Fibroblast of villous mesenchyme (primary cell): ENCODE measurements around the gene BAG3. TPM values are rescaled to one million over a fixed set of nuclear protein-coding genes. Genes with fewer than 3 reads are reported as not detected.

Source experiments
- DNase-seq: peaks from one replicate; pipeline ENCODE4 v3.0.0-alpha.2; 2010; ENCODE audit warnings: low read depth
- H3K4me3 ChIP-seq: 2 replicates; pipeline ENCODE4 v1.5.1; 2011; ENCODE audit warnings: low read depth, mild to moderate bottlenecking, low read length
- total RNA-seq: library from RNA; depleted of rRNA; stranded (reverse); fragments of >200 nt; gene quantifications from 2 replicates; pipeline ENCODE4 v1.2.3, GENCODE V29; 2012
- TF ChIP-seq, protein P1 (sequence below): IDR thresholded peaks from 2 replicates; pipeline ENCODE4 v1.5.1; 2012; ENCODE audit warnings: low read depth, mild to moderate bottlenecking, low read length; ENCODE audit not compliant: insufficient read depth

The BAG3 gene
- total RNA-seq, 1 donor, result 18.6 TPM

DNA sequence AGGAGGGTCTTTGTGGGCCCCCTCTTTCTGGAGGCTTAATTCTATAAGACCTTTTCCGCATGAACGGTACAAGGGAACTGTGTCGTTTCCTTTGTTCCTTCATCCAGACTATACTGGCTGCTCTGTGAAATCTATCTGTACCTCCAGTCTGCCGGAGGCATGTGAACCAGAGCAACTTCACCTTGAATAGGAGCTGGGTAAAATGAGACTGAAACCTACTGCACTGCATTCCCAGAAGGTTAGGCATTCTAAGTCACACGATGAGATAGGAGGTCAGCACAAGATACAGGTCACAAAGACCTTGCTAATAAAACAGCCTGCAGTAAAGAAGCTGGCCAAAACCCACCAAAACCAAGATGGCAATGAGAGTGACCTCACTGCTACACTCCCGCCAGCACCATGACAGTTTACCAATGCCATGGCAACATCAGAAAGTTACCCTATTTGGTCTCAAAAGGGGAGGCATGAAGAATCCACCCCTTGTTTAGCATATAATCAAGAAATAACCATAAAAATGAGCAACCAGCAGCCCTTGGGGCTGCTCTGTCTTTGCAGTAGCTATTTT, 37.9 kb downstream of the BAG3 start:
- DNase-seq, result no peak
- TF ChIP-seq, protein P1, sequence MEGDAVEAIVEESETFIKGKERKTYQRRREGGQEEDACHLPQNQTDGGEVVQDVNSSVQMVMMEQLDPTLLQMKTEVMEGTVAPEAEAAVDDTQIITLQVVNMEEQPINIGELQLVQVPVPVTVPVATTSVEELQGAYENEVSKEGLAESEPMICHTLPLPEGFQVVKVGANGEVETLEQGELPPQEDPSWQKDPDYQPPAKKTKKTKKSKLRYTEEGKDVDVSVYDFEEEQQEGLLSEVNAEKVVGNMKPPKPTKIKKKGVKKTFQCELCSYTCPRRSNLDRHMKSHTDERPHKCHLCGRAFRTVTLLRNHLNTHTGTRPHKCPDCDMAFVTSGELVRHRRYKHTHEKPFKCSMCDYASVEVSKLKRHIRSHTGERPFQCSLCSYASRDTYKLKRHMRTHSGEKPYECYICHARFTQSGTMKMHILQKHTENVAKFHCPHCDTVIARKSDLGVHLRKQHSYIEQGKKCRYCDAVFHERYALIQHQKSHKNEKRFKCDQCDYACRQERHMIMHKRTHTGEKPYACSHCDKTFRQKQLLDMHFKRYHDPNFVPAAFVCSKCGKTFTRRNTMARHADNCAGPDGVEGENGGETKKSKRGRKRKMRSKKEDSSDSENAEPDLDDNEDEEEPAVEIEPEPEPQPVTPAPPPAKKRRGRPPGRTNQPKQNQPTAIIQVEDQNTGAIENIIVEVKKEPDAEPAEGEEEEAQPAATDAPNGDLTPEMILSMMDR, result no peak
- H3K4me3 ChIP-seq, result no peak overlapping the region

DNA sequence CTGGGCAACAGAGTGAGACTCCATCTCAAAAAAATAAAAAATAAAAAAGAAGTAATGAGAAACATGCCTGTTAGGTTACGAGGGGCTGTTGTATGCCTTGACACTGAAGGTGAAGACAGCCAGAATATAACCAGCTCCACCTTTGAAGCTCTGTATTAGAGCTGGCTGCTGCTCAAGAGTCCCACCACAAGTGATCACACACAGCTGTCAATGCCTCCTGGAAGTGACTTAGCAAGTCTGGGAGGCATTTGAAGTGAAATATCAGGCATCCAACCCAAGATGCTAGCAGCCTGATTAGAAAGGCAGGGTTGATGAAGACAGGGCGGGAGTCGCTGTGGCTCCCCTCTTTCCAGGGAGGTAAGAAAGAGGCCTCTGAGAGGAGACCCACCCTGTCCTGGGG, 40.5 kb downstream of the BAG3 start:
- DNase-seq, result no peak
- TF ChIP-seq, protein P1, result no peak
- no peak overlapping the region for H3K4me3 ChIP-seq

DNA sequence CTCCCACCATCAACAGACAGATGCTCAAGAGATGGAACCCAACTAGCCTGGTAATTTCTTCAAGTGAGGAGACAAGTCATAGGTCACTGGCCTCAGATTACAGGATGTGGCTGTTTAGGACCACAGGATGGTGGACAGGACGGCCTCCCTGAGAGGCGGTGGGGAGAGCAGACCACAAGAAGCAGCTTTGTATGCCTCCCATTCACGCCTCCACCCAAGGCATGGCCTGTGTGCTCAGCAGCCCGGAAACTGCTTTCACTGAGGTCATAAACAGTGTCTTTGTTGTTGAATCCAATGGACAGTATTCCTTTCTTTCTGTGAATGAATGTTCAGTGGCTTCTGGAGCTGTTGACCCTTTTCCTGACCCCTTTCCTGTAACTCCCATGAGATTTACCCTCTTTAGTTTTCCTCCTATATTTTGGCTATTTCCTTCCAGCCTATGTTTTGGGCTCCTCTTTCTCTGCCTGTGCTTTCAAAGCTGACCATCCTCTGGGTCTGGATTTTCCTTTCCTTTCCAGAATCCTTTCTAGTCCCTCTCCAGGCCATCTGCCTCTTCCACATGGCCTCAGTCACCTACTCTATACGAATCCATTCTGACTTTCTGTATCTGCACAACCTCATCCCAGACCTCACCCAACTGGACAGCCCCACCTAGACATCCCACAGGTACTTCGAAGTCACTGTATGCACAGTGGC, 42.2 kb downstream of the BAG3 start:
- DNase-seq, result no peak
- TF ChIP-seq, protein P1, result no peak
- no peak overlapping the region for H3K4me3 ChIP-seq

DNA sequence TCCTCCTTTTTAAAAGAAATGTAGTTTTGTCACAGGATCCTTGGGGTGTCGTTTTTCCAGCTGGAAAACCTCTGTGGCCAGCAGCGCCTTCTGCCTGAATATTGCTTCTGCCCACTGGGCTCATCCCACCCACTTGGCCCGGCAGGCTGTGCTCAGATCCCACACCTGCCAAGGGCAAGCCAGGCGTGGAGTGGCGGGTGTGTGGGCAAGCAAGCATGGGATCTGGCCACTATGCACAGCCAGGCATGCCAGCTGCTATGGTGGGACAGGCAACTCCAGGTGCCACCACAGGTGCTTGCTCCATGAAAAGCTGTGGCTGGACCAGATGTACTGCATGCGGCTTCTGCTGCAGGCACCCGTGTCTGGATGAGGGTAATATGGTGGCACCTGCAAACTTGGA, 43.4 kb downstream of the BAG3 start:
- no peak overlapping the region for H3K4me3 ChIP-seq
- TF ChIP-seq, protein P1, result no peak
- no peak for DNase-seq

DNA sequence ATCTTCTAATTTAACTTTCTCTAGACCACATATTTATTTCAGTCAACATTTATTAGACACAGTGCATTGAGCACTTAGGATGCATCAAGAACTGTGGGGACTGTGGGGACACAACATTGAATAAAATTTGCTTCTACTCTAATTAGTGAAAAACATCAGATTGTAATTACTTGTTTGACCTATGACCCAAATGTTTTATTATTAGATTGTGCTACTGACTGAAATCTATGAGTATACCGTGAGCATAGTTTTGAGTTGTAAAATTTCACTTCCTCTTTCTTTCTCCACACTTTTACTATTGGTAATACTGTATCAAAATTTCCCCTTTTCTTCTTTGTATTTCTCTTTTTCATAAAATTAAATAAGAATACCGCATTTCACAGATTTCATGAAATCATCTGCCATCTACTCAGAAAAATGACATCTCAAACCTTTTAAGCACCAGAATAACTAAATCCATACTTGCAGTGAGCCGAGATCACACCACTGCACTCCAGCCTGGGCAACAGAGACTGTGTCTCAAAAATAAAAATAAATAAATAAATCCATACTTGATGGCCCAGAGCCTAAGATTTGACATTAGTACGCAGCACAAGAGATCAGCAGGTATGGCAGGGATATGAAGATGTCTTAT, 49.3 kb downstream of the BAG3 start:
- H3K4me3 ChIP-seq, result no peak overlapping the region
- DNase-seq, result no peak
- TF ChIP-seq, protein P1, result no peak

DNA sequence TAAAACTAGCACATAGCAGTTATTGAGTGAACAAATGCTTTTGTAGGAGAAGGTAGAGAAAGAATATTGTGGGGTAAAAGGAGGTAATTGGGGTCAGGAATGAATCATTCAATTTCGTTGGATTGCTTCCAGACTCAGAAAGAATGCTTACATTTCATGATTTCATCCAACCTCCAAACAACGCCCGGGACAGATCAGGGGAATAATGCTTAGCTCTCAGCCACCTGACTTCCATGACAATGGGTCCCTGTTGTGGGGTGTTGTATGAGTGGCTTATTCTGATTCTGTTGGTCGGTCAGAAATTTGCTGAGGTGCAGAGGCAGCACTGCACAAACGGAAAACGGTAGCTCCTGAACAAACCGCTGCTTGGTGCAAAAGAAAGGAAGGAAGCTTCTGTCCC, 50.7 kb downstream of the BAG3 start:
- TF ChIP-seq, protein P1, result no peak
- H3K4me3 ChIP-seq, result no peak overlapping the region
- DNase-seq, result no peak

DNA sequence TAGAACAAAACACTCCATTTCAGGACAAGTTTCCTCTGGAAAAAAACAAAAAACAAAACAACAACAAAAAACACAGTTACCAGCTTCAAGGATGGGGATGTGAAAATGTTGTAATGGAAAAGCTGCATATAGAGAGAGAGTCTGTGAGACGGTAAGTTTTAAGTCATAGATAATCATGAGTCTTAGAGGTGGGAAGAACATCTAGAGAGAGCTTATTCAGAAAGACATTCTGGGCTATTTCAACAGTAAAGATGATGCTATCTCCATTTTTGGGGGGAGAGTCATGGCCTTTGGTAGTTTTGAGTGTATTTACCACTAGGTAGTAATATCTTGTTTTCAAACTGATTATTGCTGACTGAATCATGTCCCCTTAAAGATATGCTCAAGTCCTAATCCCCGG, 51.4 kb downstream of the BAG3 start:
- DNase-seq, result no peak
- TF ChIP-seq, protein P1, result no peak
- H3K4me3 ChIP-seq, result no peak overlapping the region
